ENCODE data around the gene NT5DC2. TPM values are rescaled to one million over a fixed set of nuclear protein-coding genes. Genes with fewer than 3 reads are reported as not detected.

Gene NT5DC2
- polyA plus RNA-seq, 3 donors, result 0.66 to 28.4 (median 0.67) TPM

DNA sequence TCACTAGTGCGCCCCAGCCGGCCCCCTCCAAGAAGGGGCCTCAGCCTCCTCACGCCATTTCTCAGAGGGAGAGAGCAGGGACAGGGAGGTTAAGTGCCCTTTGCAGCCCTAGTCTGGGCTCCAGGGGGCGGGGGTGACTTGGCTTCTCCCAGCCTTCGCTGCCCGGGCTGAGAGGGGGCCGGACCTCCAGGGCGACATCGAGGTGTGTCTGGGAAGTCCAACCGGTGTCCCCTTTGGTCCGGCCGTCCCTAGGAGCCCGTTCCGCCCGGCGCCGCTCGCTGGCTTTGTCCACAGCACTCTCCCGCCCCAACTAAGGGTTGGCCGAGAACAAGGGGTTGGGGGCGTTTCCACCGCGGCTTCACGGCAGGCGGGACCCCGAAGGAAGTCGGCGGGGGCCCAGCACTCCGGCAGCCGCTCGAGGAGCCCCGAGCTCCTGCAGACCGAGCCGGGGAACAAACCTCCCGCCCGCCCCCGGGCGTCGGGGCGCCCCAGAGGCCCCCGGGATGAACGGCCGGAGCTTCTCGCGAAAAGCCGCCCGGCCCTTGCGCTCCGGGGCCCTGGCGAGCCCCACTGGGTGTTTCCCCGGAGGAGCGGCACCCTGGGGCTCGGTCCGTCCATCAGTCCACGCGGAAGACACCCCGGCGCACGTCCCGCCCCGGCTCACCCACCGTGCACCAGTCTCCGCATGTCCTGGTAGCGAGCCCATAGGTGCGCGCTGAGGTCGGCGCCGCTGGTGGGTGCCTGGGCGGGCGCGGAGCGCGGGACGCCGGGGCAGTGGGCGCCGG is 627 bp downstream of the NT5DC2 start:
- peaks cover 48% of the 10 kb centered on the region for H3K79me2 ChIP-seq (ENCODE audit: insufficient read depth, low read length)
- H2AFZ ChIP-seq (ENCODE audit: insufficient read depth, low read depth, low read length, poor library complexity, severe bottlenecking), result peak overlapping the region; percentile 88
- H3K9ac ChIP-seq (ENCODE audit: insufficient read depth, low read length, poor library complexity, severe bottlenecking), result peak overlapping the region; percentile 61
- no peaks in the 10 kb centered on the region for H3K9me3 Mint-ChIP-seq
- peaks cover 39% of the 10 kb centered on the region for H3K4me1 Mint-ChIP-seq
- under 1% methylated on average over 75 of the region's 78 CpGs for WGBS (ENCODE audit: insufficient coverage)
- peak overlapping the region in 2 of 7 donors; percentile 30 to 46 for H3K27ac Mint-ChIP-seq
- no peak overlapping the region for H3K27ac ChIP-seq (ENCODE audit: low read depth in 1 of 2, low read length in 2 of 2)
- H3K4me3 ChIP-seq (replicated peaks in 1 of 3; ENCODE audit: low read depth in 2 of 3, low read length in 3 of 3), result peak overlapping the region; percentile 51 to 78 (median 58)
- H3K9me3 ChIP-seq (replicated peaks in 1 of 2; ENCODE audit: control insufficient read depth in 1 of 2, insufficient read depth in 1 of 2, low read length in 2 of 2), result no peaks in the 10 kb centered on the region
- intact Hi-C loops (cut with micrococcal nuclease), result loop anchor here (5.0 to 10.0 kb wide), 4 partner anchors 36 to 1148 kb away; partner anchors contain the start of genes GNL3 (in 1 of the 2), MANF (in 1 of the 2), PBRM1 (in 1 of the 2) and STAB1 (in 1 of the 2)
- H3K4me1 ChIP-seq (ENCODE audit: control insufficient read depth in 1 of 2, insufficient read depth in 2 of 2, low read length in 2 of 2), result peaks cover 41 to 60% of the 10 kb centered on the region in 2 donors
- peaks cover 0 to 4% of the 10 kb centered on the region in 2 donors for H3K27me3 ChIP-seq (ENCODE audit: control insufficient read depth in 2 of 2, insufficient read depth in 2 of 2, low read length in 2 of 2)
- H3K36me3 ChIP-seq (replicated peaks in 1 of 2; ENCODE audit: control insufficient read depth in 1 of 2, insufficient read depth in 2 of 2, low read length in 2 of 2), result peaks cover 2 to 6% of the 10 kb centered on the region in 2 donors
- H4K20me1 ChIP-seq (ENCODE audit: insufficient read depth, low read length), result peaks cover 12% of the 10 kb centered on the region
- H3K27me3 Mint-ChIP-seq (ENCODE audit: low read depth in 3 of 3), result peaks cover 4 to 17% (median 15%) of the 10 kb centered on the region in 3 donors
- H3K36me3 Mint-ChIP-seq, result peaks cover 5 to 6% of the 10 kb centered on the region in 2 donors
- TF ChIP-seq, protein P1, sequence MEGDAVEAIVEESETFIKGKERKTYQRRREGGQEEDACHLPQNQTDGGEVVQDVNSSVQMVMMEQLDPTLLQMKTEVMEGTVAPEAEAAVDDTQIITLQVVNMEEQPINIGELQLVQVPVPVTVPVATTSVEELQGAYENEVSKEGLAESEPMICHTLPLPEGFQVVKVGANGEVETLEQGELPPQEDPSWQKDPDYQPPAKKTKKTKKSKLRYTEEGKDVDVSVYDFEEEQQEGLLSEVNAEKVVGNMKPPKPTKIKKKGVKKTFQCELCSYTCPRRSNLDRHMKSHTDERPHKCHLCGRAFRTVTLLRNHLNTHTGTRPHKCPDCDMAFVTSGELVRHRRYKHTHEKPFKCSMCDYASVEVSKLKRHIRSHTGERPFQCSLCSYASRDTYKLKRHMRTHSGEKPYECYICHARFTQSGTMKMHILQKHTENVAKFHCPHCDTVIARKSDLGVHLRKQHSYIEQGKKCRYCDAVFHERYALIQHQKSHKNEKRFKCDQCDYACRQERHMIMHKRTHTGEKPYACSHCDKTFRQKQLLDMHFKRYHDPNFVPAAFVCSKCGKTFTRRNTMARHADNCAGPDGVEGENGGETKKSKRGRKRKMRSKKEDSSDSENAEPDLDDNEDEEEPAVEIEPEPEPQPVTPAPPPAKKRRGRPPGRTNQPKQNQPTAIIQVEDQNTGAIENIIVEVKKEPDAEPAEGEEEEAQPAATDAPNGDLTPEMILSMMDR (IDR thresholded peaks at IDR 0.05), result no peak
- H3K4me3 Mint-ChIP-seq, result peak overlapping the region; percentile 70 to 88
- DNase-seq, result peak in 2 of 3 donors; percentile 5 to 30
- peak overlapping the region; percentile 94 for H3K4me2 ChIP-seq (replicated peaks; ENCODE audit: extremely low read depth, low read length, poor library complexity, severe bottlenecking)

DNA sequence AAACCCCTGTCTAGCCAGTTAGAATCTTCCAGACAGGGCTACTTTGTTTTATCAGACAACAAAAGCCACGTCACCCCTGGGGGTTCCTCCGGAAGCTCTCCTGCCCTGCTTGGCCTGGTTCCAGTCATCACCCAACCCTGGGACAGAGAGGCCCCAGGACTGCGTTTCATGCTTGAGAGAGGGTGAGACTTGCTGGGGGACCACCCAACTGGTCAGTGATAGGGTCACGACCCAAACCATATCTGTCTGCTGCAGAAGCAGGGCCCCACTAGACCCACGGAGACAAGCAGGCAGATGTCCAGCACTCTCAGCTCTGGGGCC is 1.2 kb downstream of the NT5DC2 start:
- 6% methylated on average over 4 of the region's 5 CpGs for WGBS (ENCODE audit: insufficient coverage)
- Mint-ChIP-seq H3K27ac (peak overlapping the region in 2 of 7 donors; percentile 30 to 46), H3K27me3 (ENCODE audit: low read depth in 3 of 3) (peaks cover 6 to 17% (median 15%) of the 10 kb centered on the region in 3 donors), H3K9me3 (no peaks in the 10 kb centered on the region), H3K4me1 (peaks cover 33% of the 10 kb centered on the region), H3K4me3 (peak overlapping the region; percentile 70 to 88), H3K36me3 (peaks cover 6 to 11% of the 10 kb centered on the region in 2 donors)
- DNase-seq, result peak; percentile 44 to 78 (median 68)
- H3K9ac ChIP-seq (ENCODE audit: insufficient read depth, low read length, poor library complexity, severe bottlenecking), result peak overlapping the region; percentile 61
- H3K36me3 ChIP-seq (replicated peaks in 1 of 2; ENCODE audit: control insufficient read depth in 1 of 2, insufficient read depth in 2 of 2, low read length in 2 of 2), result peaks cover 8 to 12% of the 10 kb centered on the region in 2 donors
- peaks cover 0 to 4% of the 10 kb centered on the region in 2 donors for H3K27me3 ChIP-seq (ENCODE audit: control insufficient read depth in 2 of 2, insufficient read depth in 2 of 2, low read length in 2 of 2)
- peak overlapping the region; percentile 94 for H3K4me2 ChIP-seq (replicated peaks; ENCODE audit: extremely low read depth, low read length, poor library complexity, severe bottlenecking)
- intact Hi-C loops (cut with micrococcal nuclease), result loop anchor here (5.0 to 10.0 kb wide), 4 partner anchors 35 to 1148 kb away; partner anchors contain the start of genes GNL3 (in 1 of the 2), MANF (in 1 of the 2), PBRM1 (in 1 of the 2) and STAB1 (in 1 of the 2)
- peaks cover 42% of the 10 kb centered on the region for H3K79me2 ChIP-seq (ENCODE audit: insufficient read depth, low read length)
- peak overlapping the region; percentile 51 to 78 (median 58) for H3K4me3 ChIP-seq (replicated peaks in 1 of 3; ENCODE audit: low read depth in 2 of 3, low read length in 3 of 3)
- peaks cover 7% of the 10 kb centered on the region for H4K20me1 ChIP-seq (ENCODE audit: insufficient read depth, low read length)
- peak overlapping the region; percentile 88 for H2AFZ ChIP-seq (ENCODE audit: insufficient read depth, low read depth, low read length, poor library complexity, severe bottlenecking)
- H3K9me3 ChIP-seq (replicated peaks in 1 of 2; ENCODE audit: control insufficient read depth in 1 of 2, insufficient read depth in 1 of 2, low read length in 2 of 2), result no peaks in the 10 kb centered on the region
- TF ChIP-seq, protein P1 (IDR thresholded peaks at IDR 0.05), result no peak
- no peak overlapping the region for H3K27ac ChIP-seq (ENCODE audit: low read depth in 1 of 2, low read length in 2 of 2)
- peaks cover 35 to 55% of the 10 kb centered on the region in 2 donors for H3K4me1 ChIP-seq (ENCODE audit: control insufficient read depth in 1 of 2, insufficient read depth in 2 of 2, low read length in 2 of 2)
